Panc1 (cell line): Measurements from ENCODE around the gene ADGRG3.

Experiments used
- CTCF ChIP-seq: fragments of 450-650 bp; IDR thresholded peaks from 2 replicates; pipeline ENCODE4 v1.5.1; 2017; ENCODE audit warnings: mild to moderate bottlenecking
- SIN3A ChIP-seq: IDR thresholded peaks from 2 replicates; pipeline ENCODE4 v1.6.1; 2012; ENCODE audit warnings: low read depth, mild to moderate bottlenecking, low read length, moderate library complexity, borderline replicate concordance; ENCODE audit not compliant: insufficient read depth

DNA sequence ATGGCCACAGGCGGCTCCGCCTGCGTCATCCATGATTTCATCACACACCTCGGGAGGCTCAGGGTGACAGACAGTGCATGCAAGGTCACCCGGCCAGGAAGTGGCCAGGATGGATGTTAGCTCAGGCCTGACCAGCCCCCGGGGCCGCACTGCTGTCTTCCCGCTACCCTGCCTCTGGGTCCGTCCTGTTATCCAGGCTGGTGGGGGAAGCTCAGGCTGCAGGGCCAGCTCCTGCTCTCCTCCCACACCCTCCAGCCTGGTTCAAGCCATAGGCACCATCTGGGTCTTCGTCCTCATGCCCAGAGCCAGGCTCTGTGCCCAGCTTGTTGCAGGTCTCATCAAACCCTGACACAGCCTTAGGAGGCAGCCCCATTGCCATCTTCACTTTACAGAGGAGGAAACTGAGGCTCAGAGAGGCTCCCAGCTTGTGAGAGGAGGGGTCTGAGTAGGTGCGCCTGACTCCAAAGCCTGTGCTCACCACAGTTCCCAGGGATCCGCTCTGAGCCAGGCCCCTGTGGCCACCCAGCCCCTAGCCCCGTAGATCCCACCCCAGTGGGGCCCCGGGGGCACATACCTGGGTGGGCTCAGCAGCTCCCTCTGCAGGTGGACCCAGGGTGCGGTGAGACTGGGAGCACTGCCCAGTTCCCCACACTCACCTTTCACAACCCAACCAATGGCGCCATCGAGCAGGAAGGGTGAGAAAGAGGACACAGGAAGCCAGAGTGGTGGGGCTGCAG is 412 bp upstream of the ADGRG3 start:
- TF ChIP-seq CTCF: no peak; the same call in 1 of the 2 replicates
- no peak for TF ChIP-seq SIN3A
